Renal pelvis (tissue), 3 donors: Measurements from ENCODE around the gene CYP17A1. TPM values are rescaled to one million over a fixed set of nuclear protein-coding genes. Genes with fewer than 3 reads are reported as not detected.

Source experiments
- polyA plus RNA-seq, 3 donors: library from polyadenylated mRNA; unstranded; fragments of 120-200 nt; gene quantifications; one replicate each; pipeline ENCODE4 v1.2.1, GENCODE V29; 2013; ENCODE audit not compliant: insufficient read length in 3 of 3

The CYP17A1 gene
- polyA plus RNA-seq, 3 donors = 0.52 to 8.3 (median 4.6) TPM

Other genes with a start within 250 kb of the CYP17A1 start
- 100 to 1,000 TPM; 136 to 140 (median 136) TPM for gene TRIM8, start 192.9 kb downstream of the CYP17A1 start, polyA plus RNA-seq
- gene ARL3, start 123.0 kb downstream of the CYP17A1 start, polyA plus RNA-seq = 10 to 100 TPM; 30.5 to 31.3 (median 30.9) TPM
- 10 to 100 TPM; 53.6 to 80.0 (median 70.4) TPM for gene SFXN2, start 122.8 kb downstream of the CYP17A1 start, polyA plus RNA-seq
- gene WBP1L, start 93.5 kb downstream of the CYP17A1 start, polyA plus RNA-seq = 10 to 100 TPM; 45.7 to 48.9 (median 47.1) TPM
- 10 to 100 TPM; 39.8 to 52.7 (median 49.2) TPM for gene BORCS7, start 16.8 kb upstream of the CYP17A1 start, polyA plus RNA-seq
- 10 to 100 TPM; 19.5 to 26.0 (median 23.1) TPM for gene AS3MT, start 32.1 kb upstream of the CYP17A1 start, polyA plus RNA-seq
- 10 to 100 TPM; 10.2 to 11.5 (median 10.9) TPM for gene CNNM2, start 80.9 kb upstream of the CYP17A1 start, polyA plus RNA-seq